ENCODE data around the gene MLPH. TPM values are rescaled to one million over a fixed set of nuclear protein-coding genes. Genes with fewer than 3 reads are reported as not detected.

MLPH gene
- total and polyA plus RNA-seq, 2 of the 13 experiments (the other 11 are each of a cell fraction or from before 2014, with no cell fraction given) = 0.12 TPM; not detected in 1

GRCh38 chr2:237509905-237510304 lies 22.9 kb downstream of the MLPH start:
- ATAC-seq (no peak), FAIRE-seq (no peak), DNase-seq (ENCODE audit: low spot score) (no peak)
- H3K9me3 ChIP-seq (ENCODE audit: low read length) = no peaks in the 10 kb centered on the region
- WGBS (ENCODE audit: low lambda C conversion rate) = 36% methylated on average over 7 of the region's 7 CpGs
- intact Hi-C loops (cut with micrococcal nuclease; ENCODE audit: unreplicated experiment) = loop anchor here (5.0 kb wide), 1 partner anchor 177 kb away; no protein-coding TSS in a partner anchor
- peaks cover 17 to 80% of the 10 kb centered on the region in 2 experiments; a peak in 4 of 5 replicates for H3K27me3 ChIP-seq (ENCODE audit: control insufficient read depth in 1 of 2, insufficient read depth in 2 of 2, low read length in 2 of 2)
- ChIA-PET POLR2A (interaction anchor here (0.7 kb wide), 1 partner anchor 34 kb away, joined by 3 read pairs; no protein-coding TSS in a partner anchor), CTCF (ENCODE audit: low intra/inter-chr PET ratio, low total read pairs) (interaction anchor here (6.2 kb wide), 1 partner anchor 62 kb away, joined by 109 read pairs; no protein-coding TSS in a partner anchor)
- H3K4me1 ChIP-seq (ENCODE audit: insufficient read depth, low read length) = peaks cover 11% of the 10 kb centered on the region
- no peak overlapping the region for H3K27ac ChIP-seq (ENCODE audit: extremely low read length, insufficient read depth, low read length)
- H3K9ac ChIP-seq (ENCODE audit: insufficient read depth, low read depth, low read length) = no peak overlapping the region
- no peaks in the 10 kb centered on the region for H3K36me3 ChIP-seq (replicated peaks in 1 of 2; ENCODE audit: control insufficient read depth in 1 of 2, insufficient read depth in 2 of 2, low read length in 2 of 2)
- BruUV-seq (replicated peaks) = no TSS peak
- no peak overlapping the region for H3K4me2 ChIP-seq (ENCODE audit: low read depth, low read length)
- TF ChIP-seq HNF4G (IDR thresholded peaks at IDR 0.05; ENCODE audit: borderline replicate concordance, low read depth, low read length) (no peak), HNF4G (CRISPR knock-in tag; IDR thresholded peaks at IDR 0.05; ENCODE audit: borderline replicate concordance, low read depth) (no peak), ZNF121 (CRISPR knock-in tag; IDR thresholded peaks at IDR 0.05) (no peak), HNRNPH1 (optimal IDR thresholded peaks at IDR 0.05; ENCODE audit: low read depth, low read length) (no peak), ZBTB20 (CRISPR knock-in tag; IDR thresholded peaks at IDR 0.05; ENCODE audit: borderline replicate concordance, low read depth) (no peak), SIX1 (CRISPR knock-in tag; IDR thresholded peaks at IDR 0.05; ENCODE audit: borderline replicate concordance) (no peak), ZNF746 (CRISPR knock-in tag; IDR thresholded peaks at IDR 0.05) (no peak), PCBP1 (IDR thresholded peaks at IDR 0.05; ENCODE audit: borderline replicate concordance, low read depth, low read length) (no peak), CENPT (CRISPR knock-in tag; IDR thresholded peaks at IDR 0.05; ENCODE audit: low read depth) (no peak), ZNF704 (CRISPR knock-in tag; IDR thresholded peaks at IDR 0.05; ENCODE audit: borderline replicate concordance) (no peak), PRDM10 (CRISPR knock-in tag; IDR thresholded peaks at IDR 0.05; ENCODE audit: low read depth) (no peak), RFXAP (CRISPR knock-in tag; IDR thresholded peaks at IDR 0.05; ENCODE audit: borderline replicate concordance) (no peak), ZNF180 (CRISPR knock-in tag; IDR thresholded peaks at IDR 0.05; ENCODE audit: borderline replicate concordance, low read depth) (no peak), NFE2 (CRISPR knock-in tag; IDR thresholded peaks at IDR 0.05) (no peak), ZNF740 (CRISPR knock-in tag; IDR thresholded peaks at IDR 0.05) (no peak), SIN3B (IDR thresholded peaks at IDR 0.05; ENCODE audit: low read length) (no peak), PRMT3 (CRISPR knock-in tag; IDR thresholded peaks at IDR 0.05; ENCODE audit: borderline replicate concordance, low read depth) (no peak)
- H3K4me3 ChIP-seq (replicated peaks in 1 of 3; ENCODE audit: insufficient read depth in 1 of 3, low read depth in 2 of 3, low read length in 3 of 3) = no peak overlapping the region
- no peaks in the 10 kb centered on the region for H3K79me2 ChIP-seq (ENCODE audit: insufficient read depth, low read length)
- no peak overlapping the region for H2AFZ ChIP-seq (ENCODE audit: low read length)
- in situ Hi-C loops (cut with HindIII; ENCODE audit: extremely low pct_ligation_motif_present, low pct_unique_long_range_greater_than_20kb) = loop anchor here (5.0 kb wide), 1 partner anchor 62 kb away; no protein-coding TSS in a partner anchor
- no peaks in the 10 kb centered on the region for H4K20me1 ChIP-seq (ENCODE audit: insufficient read depth, low read length)
